Measurements from ENCODE around the gene PARP14. TPM values are rescaled to one million over a fixed set of nuclear protein-coding genes. Genes with fewer than 3 reads are reported as not detected.

PARP14 gene
- total RNA-seq, 1 donor from 2014 or later: 20.7 TPM

- H3K27ac Mint-ChIP-seq: peak overlapping the region; percentile 65
- peaks cover 10% of the 10 kb centered on the region for H3K36me3 Mint-ChIP-seq
- H3K4me3 Mint-ChIP-seq: no peak overlapping the region
These were observed 93.4 kb downstream of the PARP14 start for GRCh38 chr3:122773944-122774509.

DNA sequence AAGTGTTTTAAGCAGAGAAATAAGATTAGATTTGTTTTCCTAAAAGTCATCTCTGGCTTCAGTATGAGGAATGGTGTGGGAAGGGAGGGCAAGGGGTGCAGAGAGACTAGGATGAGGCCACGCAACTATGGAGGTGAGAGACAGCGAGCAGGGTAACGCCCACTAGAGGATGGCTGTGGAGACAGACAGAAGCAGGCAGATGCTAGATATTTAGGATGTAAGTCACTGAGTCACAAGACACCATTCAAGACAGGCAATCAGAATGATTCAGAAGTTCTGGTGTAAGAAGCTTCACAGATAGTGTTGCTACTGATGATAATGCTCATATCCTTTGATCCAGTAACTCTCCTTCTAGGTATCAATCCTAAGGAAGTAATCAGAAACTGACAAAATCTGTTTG lies 93.9 kb downstream of the PARP14 start:
- peaks cover 10% of the 10 kb centered on the region for H3K36me3 Mint-ChIP-seq
- H3K9me3 Mint-ChIP-seq: no peaks in the 10 kb centered on the region
- H3K4me3 Mint-ChIP-seq: no peak overlapping the region
- no peaks in the 10 kb centered on the region for H3K4me1 Mint-ChIP-seq (ENCODE audit: unreplicated experiment)
- H3K27me3 Mint-ChIP-seq: no peaks in the 10 kb centered on the region
- no peak for DNase-seq (ENCODE audit: extremely low spot score, unreplicated experiment)
- no peak overlapping the region for H3K27ac Mint-ChIP-seq
- TF ChIP-seq, protein P1, sequence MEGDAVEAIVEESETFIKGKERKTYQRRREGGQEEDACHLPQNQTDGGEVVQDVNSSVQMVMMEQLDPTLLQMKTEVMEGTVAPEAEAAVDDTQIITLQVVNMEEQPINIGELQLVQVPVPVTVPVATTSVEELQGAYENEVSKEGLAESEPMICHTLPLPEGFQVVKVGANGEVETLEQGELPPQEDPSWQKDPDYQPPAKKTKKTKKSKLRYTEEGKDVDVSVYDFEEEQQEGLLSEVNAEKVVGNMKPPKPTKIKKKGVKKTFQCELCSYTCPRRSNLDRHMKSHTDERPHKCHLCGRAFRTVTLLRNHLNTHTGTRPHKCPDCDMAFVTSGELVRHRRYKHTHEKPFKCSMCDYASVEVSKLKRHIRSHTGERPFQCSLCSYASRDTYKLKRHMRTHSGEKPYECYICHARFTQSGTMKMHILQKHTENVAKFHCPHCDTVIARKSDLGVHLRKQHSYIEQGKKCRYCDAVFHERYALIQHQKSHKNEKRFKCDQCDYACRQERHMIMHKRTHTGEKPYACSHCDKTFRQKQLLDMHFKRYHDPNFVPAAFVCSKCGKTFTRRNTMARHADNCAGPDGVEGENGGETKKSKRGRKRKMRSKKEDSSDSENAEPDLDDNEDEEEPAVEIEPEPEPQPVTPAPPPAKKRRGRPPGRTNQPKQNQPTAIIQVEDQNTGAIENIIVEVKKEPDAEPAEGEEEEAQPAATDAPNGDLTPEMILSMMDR (conservative IDR thresholded peaks at IDR 0.05): no peak

More at GRCh38 chr3:122773944-122774509, 93.4 kb downstream of the PARP14 start:
- DNase-seq (ENCODE audit: extremely low spot score, unreplicated experiment): no peak
- Mint-ChIP-seq H3K27me3 (no peaks in the 10 kb centered on the region), H3K4me1 (ENCODE audit: unreplicated experiment) (no peaks in the 10 kb centered on the region), H3K9me3 (no peaks in the 10 kb centered on the region)
- TF ChIP-seq, protein P1 (conservative IDR thresholded peaks at IDR 0.05): no peak

- no peaks in the 10 kb centered on the region for H3K27me3 Mint-ChIP-seq
- H3K27ac Mint-ChIP-seq: no peak overlapping the region
- peaks cover 10% of the 10 kb centered on the region for H3K36me3 Mint-ChIP-seq
- TF ChIP-seq, protein P1 (conservative IDR thresholded peaks at IDR 0.05): no peak
- H3K9me3 Mint-ChIP-seq: no peaks in the 10 kb centered on the region
- H3K4me3 Mint-ChIP-seq: no peak overlapping the region
- H3K4me1 Mint-ChIP-seq (ENCODE audit: unreplicated experiment): no peaks in the 10 kb centered on the region
- no peak for DNase-seq (ENCODE audit: extremely low spot score, unreplicated experiment)
These were observed 96.2 kb downstream of the PARP14 start for GRCh38 chr3:122776675-122777468.

DNA sequence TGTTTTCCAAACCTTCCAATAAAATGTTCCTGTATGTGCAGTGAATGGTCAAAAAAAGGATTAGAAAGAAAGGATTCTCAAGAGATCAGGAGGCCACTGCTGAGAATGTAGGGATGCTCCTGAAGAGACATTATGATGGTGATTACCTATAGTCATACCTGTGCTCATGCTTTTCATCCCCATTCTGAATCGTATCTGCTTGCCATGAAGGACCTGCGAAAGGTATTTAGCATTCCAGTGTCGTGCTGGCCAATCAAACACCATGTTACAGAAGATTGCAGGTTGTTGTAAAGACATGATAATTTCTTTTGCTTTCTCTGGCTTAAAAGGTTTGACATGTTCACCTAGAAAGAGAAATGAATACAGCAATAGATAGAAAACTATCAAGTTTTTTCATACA lies 96.9 kb downstream of the PARP14 start:
- no peak for DNase-seq (ENCODE audit: extremely low spot score, unreplicated experiment)
- TF ChIP-seq, protein P1 (conservative IDR thresholded peaks at IDR 0.05): no peak
- Mint-ChIP-seq H3K9me3 (no peaks in the 10 kb centered on the region), H3K27ac (no peak overlapping the region), H3K4me1 (ENCODE audit: unreplicated experiment) (no peaks in the 10 kb centered on the region), H3K36me3 (peaks cover 10% of the 10 kb centered on the region), H3K27me3 (no peaks in the 10 kb centered on the region), H3K4me3 (no peak overlapping the region)

Other genes starting within 250 kb of the PARP14 start
- gene KPNA1, start 165.9 kb upstream of the PARP14 start, total RNA-seq (ENCODE audit: low replicate concordance): 63.9 and 67.7 TPM in 2 replicates
- 11.1 and 23.0 TPM in 2 replicates for gene PARP9, start 116.5 kb upstream of the PARP14 start, total RNA-seq (ENCODE audit: low replicate concordance)
- gene DTX3L, start 116.5 kb upstream of the PARP14 start, total RNA-seq (ENCODE audit: low replicate concordance): 17.3 and 34.9 TPM in 2 replicates
- 0.26 and 0.29 TPM in 2 replicates for gene PARP15, start 103.2 kb upstream of the PARP14 start, total RNA-seq (ENCODE audit: low replicate concordance)
- 5.8 and 9.1 TPM in 2 replicates for gene HSPBAP1, start 113.0 kb downstream of the PARP14 start, total RNA-seq (ENCODE audit: low replicate concordance)
- 19.4 and 24.7 TPM in 2 replicates for gene SLC49A4, start 114.2 kb downstream of the PARP14 start, total RNA-seq (ENCODE audit: low replicate concordance)